Stimulated activated naive B cell treated with anti-CD40 and anti-IgM and Interleukin-4, amounts not matched to agents 10 μg/mL and 1 μg/mL and 100 μg/mL, for 72 hours (primary cell): ENCODE measurements around the gene FSD1.
"Not testable (repeated sequence)": the region's sequence is repeated elsewhere in the genome, so short reads cannot be mapped to it uniquely, and the experiment has no call there.

ENCODE experiments used
- ATAC-seq, 2 donors: fragments of 150-1000 bp; cut with Tn5 transposase; replicated peaks; 2 replicates each; pipeline ENCODE4 v1.10.0; 2021; ENCODE audit warnings: moderate library complexity in 1 of 2
- DNase-seq: peaks from one replicate; pipeline ENCODE4 v3.0.0; 2021
- H3K27ac Mint-ChIP-seq: one replicate; pipeline ENCODE4 v1.8.0; 2022; ENCODE audit warnings: mild to moderate bottlenecking, mixed read lengths
- H3K27me3 Mint-ChIP-seq, 2 donors: one replicate each; pipeline ENCODE4 v1.8.0; 2022; ENCODE audit warnings: mixed read lengths in 2 of 2
- H3K36me3 Mint-ChIP-seq, 2 donors: one replicate each; pipeline ENCODE4 v1.8.0; 2022; ENCODE audit warnings: mixed read lengths in 2 of 2, mild to moderate bottlenecking in 1 of 2
- H3K4me1 Mint-ChIP-seq, 2 donors: one replicate each; pipeline ENCODE4 v1.8.0; 2022; ENCODE audit warnings: mixed read lengths in 2 of 2, mild to moderate bottlenecking in 1 of 2
- H3K4me3 Mint-ChIP-seq, 2 donors: one replicate each; pipeline ENCODE4 v1.8.0; 2022; ENCODE audit warnings: mild to moderate bottlenecking in 2 of 2, mixed read lengths in 2 of 2, moderate library complexity in 1 of 2
- H3K9me3 Mint-ChIP-seq, 2 donors: one replicate each; pipeline ENCODE4 v1.8.0; 2022; ENCODE audit warnings: mixed read lengths in 2 of 2, mild to moderate bottlenecking in 1 of 2

FSD1 gene

DNA sequence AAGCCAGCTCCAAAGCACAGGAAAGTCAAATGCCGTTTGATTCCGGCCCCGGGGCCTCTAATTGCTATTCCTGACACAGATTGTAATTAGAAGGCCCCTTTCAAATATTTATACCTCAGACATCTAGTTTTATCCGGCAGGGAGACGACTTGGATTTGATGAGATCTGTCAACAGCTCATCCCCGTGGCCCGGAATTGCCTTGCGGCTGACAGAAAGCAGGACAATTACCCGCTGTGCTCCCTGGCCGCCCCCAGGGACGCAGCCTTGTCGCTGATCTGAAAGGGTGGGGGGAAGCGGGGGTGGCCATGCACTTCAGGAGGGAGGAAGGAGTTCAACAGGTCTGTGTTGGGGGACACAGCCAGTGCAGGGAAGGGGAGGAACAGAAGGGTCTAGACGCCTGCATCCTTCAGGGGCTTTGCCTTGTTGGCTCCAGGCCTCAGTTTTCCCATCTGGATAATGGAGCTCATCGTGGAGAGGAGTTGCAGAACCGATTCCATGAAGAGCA is 27.2 kb upstream of the FSD1 start:
- no peaks in the 10 kb centered on the region for H3K9me3 Mint-ChIP-seq
- H3K27me3 Mint-ChIP-seq = peaks cover 21 to 47% of the 10 kb centered on the region in 2 donors
- peaks cover 5 to 15% of the 10 kb centered on the region in 2 donors for H3K36me3 Mint-ChIP-seq
- H3K27ac Mint-ChIP-seq = no peak overlapping the region
- no peak overlapping the region for H3K4me3 Mint-ChIP-seq
- no peak for ATAC-seq
- peaks cover 3 to 7% of the 10 kb centered on the region in 2 donors for H3K4me1 Mint-ChIP-seq
- no peak for DNase-seq

DNA sequence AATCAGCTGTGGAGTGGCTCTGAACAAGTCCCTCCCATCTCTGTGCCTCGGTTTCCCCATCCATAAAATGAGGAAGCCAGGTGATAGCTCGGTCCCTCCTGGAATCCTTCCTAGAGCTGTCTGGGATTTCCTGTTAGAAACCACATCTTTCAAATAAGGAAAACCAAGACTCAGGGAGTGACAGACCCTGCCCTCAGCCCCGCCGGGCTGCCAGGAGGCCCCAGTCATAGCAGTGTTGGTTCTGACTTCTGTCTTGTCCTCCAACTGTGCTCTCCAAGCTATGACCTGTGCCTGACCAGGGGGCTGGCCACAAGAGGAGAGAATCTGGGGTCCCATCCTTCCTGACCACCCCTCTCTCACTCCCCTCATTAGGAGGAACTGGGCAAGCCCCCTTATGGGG is 26.4 kb upstream of the FSD1 start:
- ATAC-seq (no peak), DNase-seq (no peak)
- Mint-ChIP-seq H3K4me3 (no peak overlapping the region), H3K36me3 (peaks cover under 1 to 8% of the 10 kb centered on the region in 2 donors), H3K4me1 (peaks cover 3 to 7% of the 10 kb centered on the region in 2 donors), H3K9me3 (no peaks in the 10 kb centered on the region), H3K27ac (no peak overlapping the region), H3K27me3 (peaks cover 26 to 55% of the 10 kb centered on the region in 2 donors)

DNA sequence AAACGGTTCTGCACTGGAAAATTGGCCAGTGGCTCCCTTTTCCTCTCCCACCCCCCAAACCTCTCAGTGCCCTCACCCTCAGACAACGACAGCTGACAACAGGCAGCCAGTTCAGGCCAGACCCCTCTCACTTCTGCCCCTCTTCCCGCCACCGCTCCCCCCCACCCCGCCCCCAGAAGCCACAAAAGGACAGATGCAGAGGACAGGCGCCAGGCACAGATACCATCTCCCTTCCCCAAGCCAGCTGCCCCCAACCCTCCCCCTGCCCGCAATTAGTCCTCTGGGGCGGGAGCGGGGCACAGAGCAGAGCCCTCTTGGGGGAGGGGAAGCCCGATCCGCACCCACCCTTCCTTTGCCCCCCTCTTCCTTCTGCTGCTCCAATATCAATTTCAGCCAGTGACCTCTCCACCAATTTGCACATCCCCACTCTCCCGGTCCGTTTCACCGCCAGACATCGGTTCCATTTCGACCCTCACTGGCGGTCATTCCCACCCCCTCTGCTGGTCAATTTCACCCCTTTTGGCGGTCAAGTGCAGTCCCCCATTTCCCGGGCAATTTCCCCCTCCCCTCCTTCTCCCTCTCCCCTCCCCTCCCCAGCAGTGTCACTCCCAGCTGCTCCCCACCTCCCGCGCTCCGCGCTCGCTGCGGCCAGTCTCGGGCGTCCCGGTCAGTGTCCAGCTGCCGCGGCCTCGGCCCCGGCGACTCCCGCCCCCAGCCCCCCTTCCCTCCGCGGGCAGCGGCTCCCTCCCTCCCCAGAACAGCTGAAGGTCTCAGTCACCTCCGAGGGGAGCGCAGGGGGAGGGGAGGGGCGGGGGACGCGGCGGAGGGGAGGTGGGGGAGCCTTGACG is 25.8 kb upstream of the FSD1 start, which contains the start of gene SHD:
Gene SHD, plus strand, starts transcription at position 848 of the 848 bp plus-strand sequence. CDS start 798 bp downstream, outside the sequence.
- Mint-ChIP-seq H3K9me3 (no peaks in the 10 kb centered on the region), H3K4me1 (peaks cover 3 to 7% of the 10 kb centered on the region in 2 donors), H3K27ac (peak within 1 kb of the TSS; percentile 59), H3K36me3 (peaks cover 0 to 2% of the 10 kb centered on the region in 2 donors), H3K4me3 (peak within 1 kb of the TSS; percentile 75 to 77), H3K27me3 (peaks cover 26 to 60% of the 10 kb centered on the region in 2 donors)
- DNase-seq (no peak), ATAC-seq (no peak)

DNA sequence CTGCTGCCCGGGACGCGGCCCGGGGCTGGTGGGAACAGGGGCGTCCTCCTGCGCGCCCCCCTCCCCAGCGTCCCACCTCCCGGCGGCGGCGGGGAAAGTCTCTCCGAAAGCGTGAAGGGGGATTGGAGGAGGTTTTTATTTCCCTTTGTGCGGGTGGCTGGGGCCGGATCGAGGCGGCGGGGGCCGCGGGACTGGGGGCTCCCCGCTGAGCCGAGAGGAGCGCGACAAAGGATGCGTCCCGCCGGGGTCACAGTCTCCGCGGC is 25.2 kb upstream of the FSD1 start:
- Mint-ChIP-seq H3K9me3 (no peaks in the 10 kb centered on the region), H3K4me3 (peak overlapping the region in 1 of 2 donors; percentile 14), H3K27me3 (peaks cover 26 to 61% of the 10 kb centered on the region in 2 donors), H3K27ac (no peak overlapping the region), H3K4me1 (peaks cover 3 to 7% of the 10 kb centered on the region in 2 donors), H3K36me3 (no peaks in the 10 kb centered on the region)
- DNase-seq (no peak), ATAC-seq (no peak)

DNA sequence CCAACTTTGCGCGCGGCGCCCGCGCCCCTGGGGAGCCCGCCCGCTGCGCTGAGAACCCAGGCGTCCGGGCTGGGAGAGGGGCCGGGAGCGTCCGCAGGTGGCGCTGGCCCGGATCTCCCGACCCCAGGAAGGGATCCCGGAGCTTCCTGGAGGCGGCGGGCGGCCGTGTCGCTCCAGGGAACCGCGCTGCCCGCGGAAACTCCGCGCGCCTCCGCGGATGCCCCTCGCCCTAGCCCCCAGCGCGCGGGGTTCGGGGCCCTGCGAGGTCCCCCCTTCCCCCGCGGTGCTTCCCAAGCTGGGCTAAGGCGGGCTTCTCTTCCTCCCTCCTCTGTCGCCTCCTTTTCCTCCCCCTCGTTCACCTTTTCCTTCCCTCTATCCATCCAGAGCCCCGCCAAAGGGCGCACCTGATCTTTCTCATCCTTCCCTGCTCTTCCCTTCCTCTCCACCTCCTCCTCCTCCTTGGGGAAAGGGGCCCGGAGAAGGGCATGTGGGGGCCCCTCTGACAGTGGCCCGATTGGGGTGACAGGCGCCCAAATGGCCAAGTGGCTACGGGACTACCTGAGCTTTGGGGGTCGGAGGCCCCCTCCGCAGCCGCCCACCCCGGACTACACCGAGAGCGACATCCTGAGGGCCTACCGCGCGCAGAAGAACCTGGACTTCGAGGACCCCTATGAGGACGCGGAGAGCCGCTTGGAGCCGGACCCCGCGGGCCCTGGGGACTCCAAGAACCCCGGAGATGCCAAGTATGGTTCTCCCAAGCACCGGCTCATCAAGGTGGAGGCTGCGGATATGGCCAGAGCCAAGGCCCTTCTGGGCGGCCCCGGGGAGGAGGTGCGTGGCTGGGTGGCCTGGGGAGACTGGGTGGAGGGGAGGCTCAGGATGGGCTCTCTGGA is 24.6 kb upstream of the FSD1 start:
- Mint-ChIP-seq H3K36me3 (no peaks in the 10 kb centered on the region), H3K4me3 (peak overlapping the region; percentile 75 to 77), H3K27me3 (peaks cover 31 to 66% of the 10 kb centered on the region in 2 donors), H3K27ac (peak overlapping the region; percentile 59), H3K9me3 (no peaks in the 10 kb centered on the region), H3K4me1 (peaks cover 7 to 13% of the 10 kb centered on the region in 2 donors)
- DNase-seq (no peak), ATAC-seq (no peak)

DNA sequence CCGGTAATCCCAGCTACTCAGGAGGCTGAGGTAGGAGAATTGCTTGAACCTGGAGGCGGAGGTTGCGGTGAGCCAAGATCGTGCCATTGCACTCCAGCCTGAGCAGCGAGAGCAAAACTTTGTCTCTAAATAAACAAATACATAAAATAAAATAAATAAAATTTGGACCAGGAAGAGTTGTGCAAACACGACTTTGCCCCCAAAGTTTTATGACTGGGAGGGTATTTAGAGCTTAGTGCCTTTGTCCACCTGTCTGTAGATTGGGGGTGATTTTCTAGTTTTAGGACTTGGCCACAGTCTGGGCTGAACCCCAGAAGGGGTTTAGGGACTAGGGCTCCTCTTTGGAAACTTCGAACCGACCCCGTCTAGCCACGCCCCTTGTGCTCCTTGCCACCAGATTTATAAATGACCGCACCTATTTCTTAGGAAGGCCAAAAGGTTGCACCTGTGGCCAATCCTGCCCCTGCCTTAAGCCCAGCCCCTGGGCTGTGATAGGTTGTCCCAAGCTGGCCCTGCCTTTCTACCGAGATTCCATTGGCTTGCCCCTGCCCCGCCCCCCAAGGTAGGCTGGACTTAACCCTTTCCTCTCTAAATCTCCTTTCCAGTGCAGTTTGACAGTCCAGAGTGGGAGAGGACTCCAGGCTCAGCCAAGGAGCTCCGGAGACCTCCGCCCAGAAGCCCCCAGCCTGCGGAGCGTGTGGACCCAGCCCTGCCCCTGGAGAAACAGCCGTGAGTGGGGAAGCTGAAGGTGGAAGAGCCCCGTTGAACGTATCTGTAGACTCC is 20.0 kb upstream of the FSD1 start:
- ATAC-seq = peak; percentile 61 to 66
- no peak overlapping the region for H3K27ac Mint-ChIP-seq

DNA sequence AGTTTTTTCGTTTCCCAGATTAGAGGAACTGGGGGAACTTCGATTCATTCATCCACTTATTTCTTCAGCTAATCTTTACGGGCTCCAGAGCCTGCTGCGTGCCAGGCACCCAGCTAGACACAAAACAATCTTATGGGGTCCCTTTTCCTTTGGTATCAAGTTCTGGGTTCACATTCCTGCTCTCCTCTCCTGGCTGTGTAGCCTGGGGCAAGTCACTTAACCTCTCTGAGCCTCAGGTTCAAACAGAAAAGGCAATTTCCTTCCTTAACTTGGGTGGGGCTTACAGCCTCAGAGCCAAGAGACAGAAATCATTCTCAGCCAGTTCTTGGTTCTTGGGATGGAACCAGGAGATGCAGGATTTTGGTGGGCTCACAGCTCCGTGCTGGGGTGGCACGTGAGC is 19.4 kb upstream of the FSD1 start:
- DNase-seq (no peak), ATAC-seq (no peak)
- no peaks in the 10 kb centered on the region for H3K36me3 Mint-ChIP-seq
- no peaks in the 10 kb centered on the region for H3K9me3 Mint-ChIP-seq
- H3K27me3 Mint-ChIP-seq = peaks cover 38 to 62% of the 10 kb centered on the region in 2 donors
- H3K4me3 Mint-ChIP-seq = no peak overlapping the region
- no peak overlapping the region for H3K27ac Mint-ChIP-seq
- peaks cover 3 to 12% of the 10 kb centered on the region in 2 donors for H3K4me1 Mint-ChIP-seq

More for the DNA sequence above, 20.0 kb upstream of the FSD1 start:
- H3K9me3 Mint-ChIP-seq = no peaks in the 10 kb centered on the region
- DNase-seq = no peak
- H3K4me1 Mint-ChIP-seq = peaks cover 7 to 17% of the 10 kb centered on the region in 2 donors
- no peaks in the 10 kb centered on the region for H3K36me3 Mint-ChIP-seq
- peaks cover 43 to 67% of the 10 kb centered on the region in 2 donors for H3K27me3 Mint-ChIP-seq
- H3K4me3 Mint-ChIP-seq = no peak overlapping the region

DNA sequence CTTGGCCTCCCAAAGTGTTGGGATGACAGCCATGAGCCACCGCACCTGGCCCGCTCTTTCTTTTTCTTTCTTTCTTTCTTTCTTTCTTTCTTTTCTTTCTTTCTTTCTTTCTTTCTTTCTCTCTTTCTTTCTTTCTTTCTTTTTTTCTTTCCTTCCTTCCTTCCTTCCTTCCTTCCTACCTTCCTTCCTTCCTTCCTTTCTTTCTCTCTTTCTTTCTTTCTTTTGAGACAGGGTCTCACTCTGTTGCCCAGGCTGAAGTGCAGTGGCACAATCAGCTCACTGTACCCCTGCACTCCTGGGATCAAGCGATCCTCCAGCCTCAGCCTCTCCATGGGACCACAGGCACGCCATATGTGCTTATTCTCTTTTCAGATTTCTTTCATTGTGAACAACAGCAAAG is 18.3 kb upstream of the FSD1 start:
- ATAC-seq, H3K9me3 Mint-ChIP-seq, H3K27ac Mint-ChIP-seq, H3K4me1 Mint-ChIP-seq, H3K4me3 Mint-ChIP-seq, DNase-seq, H3K36me3 Mint-ChIP-seq: not testable (repeated sequence)
- H3K27me3 Mint-ChIP-seq = peaks cover 33 to 50% of the 10 kb centered on the region in 2 donors

DNA sequence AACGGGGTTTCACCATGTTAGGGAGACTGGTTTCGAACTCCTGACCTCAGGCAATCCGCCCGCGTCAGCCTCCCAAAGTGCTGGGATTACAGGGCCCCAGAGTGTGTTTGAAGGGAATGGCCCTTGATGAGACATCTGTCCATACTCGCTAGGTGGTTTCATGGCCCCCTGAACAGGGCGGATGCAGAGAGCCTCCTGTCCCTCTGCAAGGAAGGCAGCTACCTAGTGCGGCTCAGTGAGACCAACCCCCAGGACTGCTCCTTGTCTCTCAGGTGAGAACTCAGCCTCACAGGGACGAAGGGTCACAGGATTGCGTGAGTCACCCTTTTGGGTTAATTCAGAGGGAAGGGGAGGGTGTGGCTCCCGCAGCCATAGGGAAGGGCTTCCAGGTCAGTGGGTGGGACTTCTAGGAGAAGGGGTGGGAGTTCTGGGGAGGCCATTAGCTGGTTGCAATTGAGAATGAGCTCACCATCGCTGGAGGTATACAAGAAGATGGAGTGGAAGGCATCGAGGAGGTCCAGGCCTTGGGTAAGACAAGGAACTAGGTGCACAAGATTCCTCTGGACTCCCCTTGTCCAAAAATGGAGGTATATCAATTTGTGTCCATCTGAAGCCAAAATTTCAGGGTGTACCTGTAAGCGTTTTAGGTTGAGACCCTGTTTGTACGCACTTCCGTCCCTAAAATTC is 16.2 kb upstream of the FSD1 start:
- DNase-seq (no peak), ATAC-seq (no peak)
- H3K36me3 Mint-ChIP-seq = no peaks in the 10 kb centered on the region
- H3K4me1 Mint-ChIP-seq = peaks cover 3 to 10% of the 10 kb centered on the region in 2 donors
- no peaks in the 10 kb centered on the region for H3K9me3 Mint-ChIP-seq
- H3K27me3 Mint-ChIP-seq = peaks cover 22 to 29% of the 10 kb centered on the region in 2 donors
- H3K4me3 Mint-ChIP-seq = no peak overlapping the region
- H3K27ac Mint-ChIP-seq = no peak overlapping the region

DNA sequence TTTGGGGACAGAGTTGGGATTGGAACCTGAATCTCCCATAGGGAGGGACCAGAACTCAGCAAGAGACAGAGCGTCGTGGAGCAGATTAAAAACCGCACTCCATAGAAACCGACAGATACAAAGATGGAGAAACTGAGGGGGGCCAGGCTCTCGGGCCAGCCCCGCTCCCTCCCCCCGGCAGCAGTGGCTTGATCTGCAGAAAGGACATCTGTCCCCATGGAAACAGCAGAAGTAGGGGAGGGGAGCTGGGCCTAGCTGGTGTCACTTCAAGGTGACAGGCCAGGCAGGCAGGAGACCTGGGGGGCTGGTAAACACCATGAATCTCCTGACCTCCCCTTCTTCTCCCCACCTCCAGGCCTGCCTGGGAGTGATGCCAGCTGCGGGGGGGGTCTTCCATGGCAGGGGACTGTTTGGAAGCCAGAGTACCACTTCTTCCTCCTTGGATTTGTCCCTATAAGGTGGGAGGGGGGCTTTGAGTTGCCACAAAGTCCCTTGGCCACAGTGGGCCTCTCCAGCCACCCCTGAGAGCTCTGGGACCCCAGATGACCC is 13.1 kb upstream of the FSD1 start:
- H3K9me3 Mint-ChIP-seq = no peaks in the 10 kb centered on the region
- DNase-seq (no peak), ATAC-seq (no peak)
- peaks cover 10 to 12% of the 10 kb centered on the region in 2 donors for H3K27me3 Mint-ChIP-seq
- no peak overlapping the region for H3K27ac Mint-ChIP-seq
- H3K36me3 Mint-ChIP-seq = no peaks in the 10 kb centered on the region
- H3K4me1 Mint-ChIP-seq = peaks cover 0 to under 1% of the 10 kb centered on the region in 2 donors
- H3K4me3 Mint-ChIP-seq = no peak overlapping the region

DNA sequence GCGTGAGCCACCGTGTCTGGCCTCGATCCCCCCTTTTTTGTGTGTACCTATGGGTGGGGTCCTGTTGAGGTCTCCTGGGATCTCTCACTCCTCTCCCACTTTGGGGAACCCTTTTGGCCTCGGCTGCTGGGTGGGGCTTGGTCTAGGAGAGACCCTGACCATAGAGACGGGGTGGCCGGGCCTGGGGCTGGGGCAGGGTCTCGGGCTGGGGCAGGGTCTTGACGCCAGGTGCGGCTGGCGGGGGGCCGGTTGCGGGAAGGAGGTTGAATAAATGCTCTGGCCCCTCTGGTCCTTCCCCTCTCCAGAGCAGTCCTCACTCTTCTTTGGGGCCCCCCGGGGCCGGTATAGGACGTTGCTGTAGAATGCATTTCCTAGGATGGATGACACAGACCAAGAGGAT is 11.9 kb upstream of the FSD1 start:
- ATAC-seq = no peak
- H3K4me3 Mint-ChIP-seq = no peak overlapping the region

DNA sequence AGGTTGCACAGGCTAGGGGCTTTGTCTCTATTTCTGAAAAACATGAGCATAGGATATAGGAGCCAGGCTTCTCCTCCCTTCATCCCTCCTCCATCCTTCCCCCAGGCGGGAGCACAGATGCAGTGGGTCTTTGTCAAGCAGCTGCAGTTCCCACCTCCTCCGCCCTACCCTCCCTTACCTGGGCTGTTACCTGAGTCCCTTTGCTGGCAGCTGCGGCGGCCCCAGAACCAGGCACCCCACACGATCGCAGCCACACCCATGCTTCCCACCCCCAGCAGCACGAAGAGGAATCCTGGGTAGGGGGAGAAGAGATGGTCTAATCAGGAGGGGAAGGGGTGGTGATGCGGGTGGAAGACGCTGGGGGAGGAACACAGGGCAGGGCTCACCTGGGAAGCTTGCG is 10.0 kb upstream of the FSD1 start:
- H3K4me3 Mint-ChIP-seq = no peak overlapping the region
- peaks cover 0 to 3% of the 10 kb centered on the region in 2 donors for H3K27me3 Mint-ChIP-seq
- DNase-seq (no peak), ATAC-seq (no peak)
- no peaks in the 10 kb centered on the region for H3K9me3 Mint-ChIP-seq
- H3K4me1 Mint-ChIP-seq = peaks cover 3 to 5% of the 10 kb centered on the region in 2 donors
- no peak overlapping the region for H3K27ac Mint-ChIP-seq
- no peaks in the 10 kb centered on the region for H3K36me3 Mint-ChIP-seq

More for the DNA sequence above, 11.9 kb upstream of the FSD1 start:
- no peak for DNase-seq
- Mint-ChIP-seq H3K36me3 (no peaks in the 10 kb centered on the region), H3K9me3 (no peaks in the 10 kb centered on the region), H3K4me1 (peaks cover 3 to 5% of the 10 kb centered on the region in 2 donors), H3K27me3 (peaks cover 8 to 12% of the 10 kb centered on the region in 2 donors), H3K27ac (no peak overlapping the region)
